Upper lobe of left lung (tissue), 4 donors: ENCODE results near the gene TAS1R3.

Experiments used
- EP300 ChIP-seq, 4 donors: sonication (generic); formaldehyde crosslinking; IDR thresholded peaks; one replicate each; pipeline ENCODE4 v1.5.1; 2017; ENCODE audit warnings: antibody characterized with exemption in 4 of 4, control low read depth in 2 of 4
- POLR2A ChIP-seq, 4 donors: fragments of 450-650 bp; IDR thresholded peaks; one replicate each; pipeline ENCODE4 v1.5.1; 2016 to 2017; ENCODE audit warnings: antibody characterized with exemption in 4 of 4, mild to moderate bottlenecking in 2 of 4
- POLR2AphosphoS5 ChIP-seq, 2 donors: sonication (generic); formaldehyde crosslinking; IDR thresholded peaks; one replicate each; pipeline ENCODE4 v1.5.1; 2017; ENCODE audit warnings: antibody characterized with exemption in 2 of 2
- TF ChIP-seq, protein P1 (sequence below), 6 experiments: fragments of 450-650 bp in 4 of 6; fragments of 200-600 bp in 2 of 6; sonication (generic) in 2 of 6; IDR thresholded peaks; one replicate each; pipeline ENCODE4 v1.5.1; 2016 to 2019; ENCODE audit warnings: antibody characterized with exemption in 6 of 6

DNA sequence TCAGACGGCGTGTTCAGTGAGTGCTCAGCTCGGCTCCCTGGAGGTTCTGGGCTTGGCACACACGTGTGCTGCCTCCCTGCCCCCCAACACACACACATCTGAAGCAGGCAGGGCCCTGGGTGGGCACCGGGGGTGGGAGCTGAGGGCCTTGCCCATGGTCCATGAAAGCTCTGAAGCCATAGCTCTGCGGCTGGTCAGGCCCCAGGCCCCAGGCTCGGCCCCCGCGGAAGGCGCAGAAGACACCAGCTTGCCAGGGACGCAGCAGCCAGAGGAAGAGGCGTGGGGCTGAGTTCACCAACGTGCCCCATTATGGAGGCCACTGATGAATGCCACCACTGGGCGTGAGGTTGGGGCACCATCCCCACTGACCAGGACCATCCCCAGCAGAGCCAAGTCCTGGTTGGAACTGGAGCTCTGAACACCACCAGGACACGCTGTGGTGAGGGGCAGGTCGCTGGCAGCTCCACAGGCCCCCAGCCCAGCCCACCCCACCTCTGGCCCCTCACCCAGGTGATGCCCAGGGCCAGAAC, 39.8 kb downstream of the TAS1R3 start:
- TF ChIP-seq, protein P1, sequence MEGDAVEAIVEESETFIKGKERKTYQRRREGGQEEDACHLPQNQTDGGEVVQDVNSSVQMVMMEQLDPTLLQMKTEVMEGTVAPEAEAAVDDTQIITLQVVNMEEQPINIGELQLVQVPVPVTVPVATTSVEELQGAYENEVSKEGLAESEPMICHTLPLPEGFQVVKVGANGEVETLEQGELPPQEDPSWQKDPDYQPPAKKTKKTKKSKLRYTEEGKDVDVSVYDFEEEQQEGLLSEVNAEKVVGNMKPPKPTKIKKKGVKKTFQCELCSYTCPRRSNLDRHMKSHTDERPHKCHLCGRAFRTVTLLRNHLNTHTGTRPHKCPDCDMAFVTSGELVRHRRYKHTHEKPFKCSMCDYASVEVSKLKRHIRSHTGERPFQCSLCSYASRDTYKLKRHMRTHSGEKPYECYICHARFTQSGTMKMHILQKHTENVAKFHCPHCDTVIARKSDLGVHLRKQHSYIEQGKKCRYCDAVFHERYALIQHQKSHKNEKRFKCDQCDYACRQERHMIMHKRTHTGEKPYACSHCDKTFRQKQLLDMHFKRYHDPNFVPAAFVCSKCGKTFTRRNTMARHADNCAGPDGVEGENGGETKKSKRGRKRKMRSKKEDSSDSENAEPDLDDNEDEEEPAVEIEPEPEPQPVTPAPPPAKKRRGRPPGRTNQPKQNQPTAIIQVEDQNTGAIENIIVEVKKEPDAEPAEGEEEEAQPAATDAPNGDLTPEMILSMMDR (IDR thresholded peaks at IDR 0.05) = no peak
- TF ChIP-seq POLR2A (IDR thresholded peaks at IDR 0.05) (no peak), EP300 (IDR thresholded peaks at IDR 0.05) (no peak), POLR2AphosphoS5 (IDR thresholded peaks at IDR 0.05) (no peak)
